ENCODE results near the gene TRIM49C.
"Not testable (repeated sequence)": the region's sequence is repeated elsewhere in the genome, so short reads cannot be mapped to it uniquely, and the experiment has no call there.

TRIM49C gene

GRCh38 chr11:90030806-90031205 is at the start of gene TRIM49C:
TSS of gene TRIM49C (plus strand) at chr11:90031106. CDS start at chr11:90035212, 4,106 bp downstream.
- DNase-seq: not testable (repeated sequence)

GRCh38 chr11:90024184-90024583 is 6.7 kb upstream of the TRIM49C start:
- DNase-seq: not testable (repeated sequence)

DNA sequence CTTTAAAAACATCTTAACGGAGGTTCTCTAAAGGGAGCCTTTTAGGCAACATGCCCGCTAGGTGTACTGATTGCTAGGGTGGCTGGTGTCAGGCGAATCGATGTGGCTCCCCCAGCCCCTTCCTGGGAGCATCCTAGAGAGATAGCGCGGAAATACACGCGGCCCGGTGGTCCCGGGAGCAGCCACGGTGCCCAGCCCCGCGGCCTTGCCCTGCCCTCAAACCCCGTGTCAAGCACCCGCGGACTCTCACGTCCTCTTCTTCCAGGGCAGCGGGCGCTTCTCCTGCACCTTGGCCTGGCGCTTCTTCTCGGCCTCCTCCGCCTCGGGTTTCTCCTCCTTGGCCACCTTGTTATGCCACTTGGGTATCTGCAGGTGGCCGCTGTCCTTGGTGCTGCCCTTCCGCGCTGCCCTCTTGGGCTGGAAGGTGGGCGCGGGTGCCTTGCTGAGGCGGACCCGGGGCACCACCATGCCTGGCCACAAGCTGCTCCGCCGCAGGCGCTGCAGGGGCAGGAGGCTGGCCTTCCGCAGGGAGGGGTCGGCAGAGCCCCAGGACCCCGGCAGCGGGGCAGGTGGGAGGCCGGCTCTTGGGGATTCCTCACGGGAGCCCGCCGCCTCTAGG is 20.8 kb downstream of the TRIM49C start:
- not testable (repeated sequence) for DNase-seq

GRCh38 chr11:90052311-90052710 is 21.4 kb downstream of the TRIM49C start:
- not testable (repeated sequence) for DNase-seq

- not testable (repeated sequence) for DNase-seq
Observed at GRCh38 chr11:90053545-90053944, 22.6 kb downstream of the TRIM49C start.

DNA sequence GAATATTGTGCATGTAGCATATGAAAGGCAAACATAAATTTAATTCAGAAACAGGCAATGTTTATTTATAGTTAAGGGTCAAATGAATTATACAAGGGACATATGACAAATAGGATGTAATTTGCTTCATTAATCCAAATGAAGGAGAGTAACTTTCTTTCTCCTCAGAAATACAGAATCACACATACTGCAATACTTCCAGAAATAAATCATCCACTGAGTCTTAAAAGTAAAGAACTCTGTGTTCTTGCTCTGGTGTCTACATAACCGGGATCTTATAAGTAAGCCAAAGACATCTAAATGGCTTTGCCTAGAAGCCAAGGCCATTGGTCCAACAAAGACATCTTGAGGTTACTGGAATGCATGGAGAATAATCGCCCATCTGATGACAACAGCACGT is 54.7 kb downstream of the TRIM49C start, which contains the start of gene UBTFL1:
TSS of gene UBTFL1 (plus strand) at position 301 of the 400 bp plus-strand sequence. CDS start at position 301, 0 bp downstream.
- DNase-seq: not testable (repeated sequence)

DNA sequence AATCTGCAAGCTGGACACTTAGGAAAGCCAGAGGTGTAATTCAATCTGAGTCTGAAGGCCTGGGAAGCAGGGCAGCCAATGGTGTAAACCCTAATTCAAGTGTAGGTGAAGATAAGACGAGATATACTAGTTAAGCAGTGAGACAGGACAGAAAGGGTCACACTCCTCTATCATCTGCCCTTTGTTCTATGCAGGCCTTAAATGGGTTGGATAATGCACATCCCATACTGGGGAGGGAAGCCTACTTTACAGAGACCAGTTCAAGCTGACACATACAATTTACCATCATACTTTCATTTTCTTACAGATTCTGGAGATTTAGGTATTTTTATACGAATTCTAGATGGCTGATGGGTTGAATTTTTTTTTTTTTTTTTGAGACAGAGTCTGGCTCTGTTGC is 57.8 kb downstream of the TRIM49C start:
- DNase-seq: not testable (repeated sequence)

Data from MV-4-11 (cell line).